ENCODE data around the gene COPS6.

- TF ChIP-seq CTCF (IDR thresholded peaks at IDR 0.05), result no peak
- no peak for TF ChIP-seq POLR2AphosphoS5 (IDR thresholded peaks at IDR 0.05; ENCODE audit: low read depth, low read length)
- TF ChIP-seq REST (IDR thresholded peaks at IDR 0.05; ENCODE audit: insufficient read depth in 1 of 2, low read depth in 2 of 2, low read length in 1 of 2), result no peak
- no peak for TF ChIP-seq TCF7L2 (IDR thresholded peaks at IDR 0.05; ENCODE audit: low read depth, low read length)
Observed at GRCh38 chr7:100137851-100138760, 49.3 kb downstream of the COPS6 start.
